Measurements from ENCODE around the gene SCGB1A1. TPM values are rescaled to one million over a fixed set of nuclear protein-coding genes. Genes with fewer than 3 reads are reported as not detected.

Gene SCGB1A1
- total RNA-seq, 6 experiments from 2014 or later = not detected

- Mint-ChIP-seq H3K27ac (no peak overlapping the region), H3K9me3 (no peaks in the 10 kb centered on the region), H3K4me1 (ENCODE audit: low read depth) (peaks cover 17% of the 10 kb centered on the region), H3K27me3 (ENCODE audit: insufficient read depth) (peaks cover 2% of the 10 kb centered on the region; the same call in 1 of the 2 replicates), H3K36me3 (ENCODE audit: low read depth) (no peaks in the 10 kb centered on the region), H3K4me3 (no peak overlapping the region)
- DNase-seq = no peak
- TF ChIP-seq CTCF (IDR thresholded peaks at IDR 0.05) = no peak
These were observed 49.7 kb downstream of the SCGB1A1 start for GRCh38 chr11:62468577-62468976.

- H3K36me3 Mint-ChIP-seq (ENCODE audit: low read depth) = no peaks in the 10 kb centered on the region
- no peaks in the 10 kb centered on the region; the same call in 1 of the 2 replicates for H3K27me3 Mint-ChIP-seq (ENCODE audit: insufficient read depth)
- H3K4me1 Mint-ChIP-seq (ENCODE audit: low read depth) = peaks cover 12% of the 10 kb centered on the region
- no peak for TF ChIP-seq CTCF (IDR thresholded peaks at IDR 0.05)
- no peaks in the 10 kb centered on the region for H3K9me3 Mint-ChIP-seq
- H3K27ac Mint-ChIP-seq = no peak overlapping the region
- H3K4me3 Mint-ChIP-seq = no peak overlapping the region
- DNase-seq = no peak
These were observed 52.8 kb downstream of the SCGB1A1 start for GRCh38 chr11:62471603-62472002.

GRCh38 chr11:62472063-62472884 is 53.4 kb downstream of the SCGB1A1 start:
- Mint-ChIP-seq H3K27me3 (ENCODE audit: insufficient read depth) (no peaks in the 10 kb centered on the region; the same call in 1 of the 2 replicates), H3K9me3 (no peaks in the 10 kb centered on the region), H3K27ac (peak overlapping the region; percentile 68), H3K4me3 (peak overlapping the region; percentile 14; the same call in 1 of the 2 replicates), H3K4me1 (ENCODE audit: low read depth) (peaks cover 11% of the 10 kb centered on the region), H3K36me3 (ENCODE audit: low read depth) (no peaks in the 10 kb centered on the region)
- DNase-seq = peak; percentile 26
- TF ChIP-seq CTCF (IDR thresholded peaks at IDR 0.05) = no peak

Other genes with a start within 250 kb of the SCGB1A1 start
- gene SCGB1D1, start 228.8 kb upstream of the SCGB1A1 start, total RNA-seq (2021; fragmentation: NEBNext Ultra II Directional; extraction: Animal tissue kit (Norgen Biotek cat#: 25700)) = not detected
- not detected for gene SCGB2A1, start 210.4 kb upstream of the SCGB1A1 start, total RNA-seq (2021; fragmentation: NEBNext Ultra II Directional; extraction: Animal tissue kit (Norgen Biotek cat#: 25700))
- gene SCGB1D2, start 176.8 kb upstream of the SCGB1A1 start, total RNA-seq (2021; fragmentation: NEBNext Ultra II Directional; extraction: Animal tissue kit (Norgen Biotek cat#: 25700)) = not detected
- not detected for gene SCGB2A2, start 148.9 kb upstream of the SCGB1A1 start, total RNA-seq (2021; fragmentation: NEBNext Ultra II Directional; extraction: Animal tissue kit (Norgen Biotek cat#: 25700))
- not detected for gene SCGB1D4, start 120.0 kb upstream of the SCGB1A1 start, total RNA-seq (2021; fragmentation: NEBNext Ultra II Directional; extraction: Animal tissue kit (Norgen Biotek cat#: 25700))
- gene ASRGL1, start 81.6 kb upstream of the SCGB1A1 start, total RNA-seq (2021; fragmentation: NEBNext Ultra II Directional; extraction: Animal tissue kit (Norgen Biotek cat#: 25700)) = under 1 TPM; 0.36 to 0.55 (median 0.49) TPM
- gene AHNAK, start 127.8 kb downstream of the SCGB1A1 start, total RNA-seq (2021; fragmentation: NEBNext Ultra II Directional; extraction: Animal tissue kit (Norgen Biotek cat#: 25700)) = 100 to 1,000 TPM; 426 to 589 (median 452) TPM
- gene EEF1G, start 154.9 kb downstream of the SCGB1A1 start, total RNA-seq (2021; fragmentation: NEBNext Ultra II Directional; extraction: Animal tissue kit (Norgen Biotek cat#: 25700)) = 1,000 to 10,000 TPM; 1,302 to 1,474 (median 1,327) TPM
- 10 to 100 TPM; 14.6 to 18.0 (median 16.9) TPM for gene TUT1, start 172.5 kb downstream of the SCGB1A1 start, total RNA-seq (2021; fragmentation: NEBNext Ultra II Directional; extraction: Animal tissue kit (Norgen Biotek cat#: 25700))
- 100 to 1,000 TPM in 2 of 6 experiments, 10 to 100 TPM in 4; 89.6 to 106 (median 95.8) TPM for gene MTA2, start 182.8 kb downstream of the SCGB1A1 start, total RNA-seq (2021; fragmentation: NEBNext Ultra II Directional; extraction: Animal tissue kit (Norgen Biotek cat#: 25700))
- gene EML3, start 193.7 kb downstream of the SCGB1A1 start, total RNA-seq (2021; fragmentation: NEBNext Ultra II Directional; extraction: Animal tissue kit (Norgen Biotek cat#: 25700)) = 10 to 100 TPM; 32.5 to 39.6 (median 36.4) TPM
- 1 to 10 TPM; 2.3 to 4.8 (median 3.2) TPM for gene ROM1, start 194.2 kb downstream of the SCGB1A1 start, total RNA-seq (2021; fragmentation: NEBNext Ultra II Directional; extraction: Animal tissue kit (Norgen Biotek cat#: 25700))
- gene B3GAT3, start 203.0 kb downstream of the SCGB1A1 start, total RNA-seq (2021; fragmentation: NEBNext Ultra II Directional; extraction: Animal tissue kit (Norgen Biotek cat#: 25700)) = 10 to 100 TPM; 57.9 to 93.2 (median 63.0) TPM
- gene GANAB, start 227.6 kb downstream of the SCGB1A1 start, total RNA-seq (2021; fragmentation: NEBNext Ultra II Directional; extraction: Animal tissue kit (Norgen Biotek cat#: 25700)) = 100 to 1,000 TPM; 331 to 450 (median 416) TPM
- 10 to 100 TPM; 19.1 to 26.6 (median 23.3) TPM for gene INTS5, start 234.3 kb downstream of the SCGB1A1 start, total RNA-seq (2021; fragmentation: NEBNext Ultra II Directional; extraction: Animal tissue kit (Norgen Biotek cat#: 25700))
- gene C11orf98, start 246.2 kb downstream of the SCGB1A1 start, total RNA-seq (2021; fragmentation: NEBNext Ultra II Directional; extraction: Animal tissue kit (Norgen Biotek cat#: 25700)) = 10 to 100 TPM; 56.1 to 74.6 (median 64.8) TPM
- gene CSKMT, start 246.3 kb downstream of the SCGB1A1 start, total RNA-seq (2021; fragmentation: NEBNext Ultra II Directional; extraction: Animal tissue kit (Norgen Biotek cat#: 25700)) = 10 to 100 TPM; 12.3 to 23.6 (median 17.2) TPM